Skeletal muscle cell (primary cell): Measurements from ENCODE around the gene LARGE1.

ENCODE experiments used
- DNase-seq: peaks from one replicate; pipeline ENCODE4 v3.0.0-alpha.2; 2010; ENCODE audit warnings: low read depth
- H3K4me3 ChIP-seq: 2 replicates; pipeline ENCODE4 v1.5.1; 2011; ENCODE audit warnings: low read depth, mild to moderate bottlenecking, control low read depth, low read length, moderate library complexity

Gene LARGE1

DNA sequence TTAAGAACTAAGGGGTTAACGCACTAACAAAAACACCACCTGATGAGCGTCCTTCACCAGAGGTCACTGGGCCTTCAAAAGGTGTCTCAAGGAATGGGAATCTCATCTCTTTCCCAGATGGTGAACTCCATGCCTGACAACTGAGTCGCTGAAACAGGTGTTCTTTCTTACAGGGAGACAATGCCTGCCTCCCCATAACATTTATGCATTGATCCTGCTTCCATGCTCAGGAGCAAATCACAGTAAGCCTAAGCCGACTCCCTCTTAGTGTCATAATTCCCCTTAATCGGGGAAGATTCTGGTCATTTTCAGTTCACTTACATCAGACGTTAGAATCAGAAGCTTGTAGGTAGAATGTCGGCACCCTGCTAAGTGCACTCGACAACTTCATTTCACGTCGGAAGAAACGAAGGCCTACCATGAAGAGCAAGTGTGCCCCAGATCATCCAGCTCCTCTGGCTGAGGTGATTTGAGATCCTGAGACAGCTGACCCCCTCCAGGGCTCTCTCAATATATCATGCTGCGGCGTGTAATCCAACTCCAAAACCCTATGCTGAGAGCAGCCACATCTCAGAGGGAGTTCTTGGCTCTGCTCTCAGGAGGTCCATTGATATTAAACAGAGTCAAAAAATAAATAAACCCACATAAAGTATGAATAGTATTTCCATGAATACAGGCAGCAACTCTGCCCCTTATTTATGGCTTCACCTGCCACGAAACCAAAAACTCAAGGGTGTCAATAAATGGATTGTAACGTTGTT lies 163.1 kb downstream of the LARGE1 start:
- DNase-seq: no peak
- no peak overlapping the region for H3K4me3 ChIP-seq

DNA sequence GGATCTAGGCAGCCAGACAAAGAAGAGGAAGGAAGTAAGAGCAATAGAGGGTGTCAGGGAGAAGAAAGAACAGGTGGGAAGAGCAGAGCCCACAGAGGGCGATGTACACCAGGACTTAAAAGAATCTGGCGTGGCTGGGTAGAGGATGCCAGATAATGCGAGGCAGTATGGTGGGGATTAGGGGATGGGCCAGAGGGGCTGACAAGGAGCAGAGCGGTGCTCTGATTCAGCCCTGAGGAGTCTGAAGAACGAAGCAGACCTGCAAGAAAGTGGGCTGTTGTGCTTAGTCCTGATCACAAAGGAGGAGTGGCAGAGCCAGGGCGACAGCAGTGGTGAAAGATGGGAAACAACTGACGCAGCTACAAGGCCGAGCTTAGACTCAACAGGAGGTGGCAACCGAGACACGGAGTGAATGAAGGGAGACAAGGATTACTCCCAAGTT lies 163.7 kb downstream of the LARGE1 start:
- DNase-seq: no peak
- no peak overlapping the region for H3K4me3 ChIP-seq

DNA sequence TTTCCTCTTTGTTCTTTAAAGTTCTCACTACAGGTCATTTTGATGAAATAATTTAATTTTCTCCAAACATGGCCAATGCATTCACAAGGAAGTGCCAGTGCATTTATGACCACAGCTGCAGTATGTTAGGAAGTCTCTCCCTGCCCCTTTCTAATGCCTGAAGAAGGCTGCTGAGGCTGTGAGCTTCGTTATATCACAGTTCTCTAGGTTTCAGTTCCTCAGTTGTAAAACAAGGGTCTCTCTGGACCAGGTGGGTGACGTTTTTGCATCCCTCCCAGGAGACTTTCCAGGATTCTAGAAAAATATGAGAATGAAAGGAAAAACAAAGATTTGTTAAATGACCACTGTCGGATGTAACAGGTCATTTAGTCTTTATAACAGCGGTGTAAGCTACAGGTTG lies 171.6 kb downstream of the LARGE1 start:
- no peak overlapping the region for H3K4me3 ChIP-seq
- DNase-seq: no peak

DNA sequence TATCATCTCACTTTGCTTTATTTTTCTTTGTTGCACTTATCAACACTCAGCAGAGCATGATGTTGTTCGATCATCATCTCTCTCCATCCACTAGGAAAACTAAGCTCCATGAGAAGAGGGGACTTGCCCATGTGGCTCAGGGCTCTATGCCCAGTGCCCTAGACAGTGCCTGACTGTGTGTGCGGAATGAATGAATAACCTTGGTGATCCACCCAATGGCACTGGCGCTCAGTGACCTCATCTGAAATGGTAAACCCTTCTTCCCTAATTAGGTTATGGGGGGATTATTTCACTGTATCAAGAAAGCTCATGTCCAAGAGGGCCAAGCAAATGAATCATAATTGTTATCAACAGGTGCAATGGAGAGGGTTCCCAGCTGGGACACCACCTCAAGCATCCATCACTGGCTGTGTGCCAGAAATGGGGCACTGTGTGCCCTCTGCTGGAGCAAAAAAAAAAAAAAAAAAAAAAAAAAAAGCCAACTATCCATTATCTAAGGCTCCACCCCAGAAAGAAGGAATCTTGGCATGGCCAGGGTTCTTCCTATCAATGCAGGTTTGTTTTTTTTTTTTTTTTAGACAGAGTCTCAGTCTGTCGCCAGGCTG lies 172.6 kb downstream of the LARGE1 start:
- DNase-seq: no peak
- H3K4me3 ChIP-seq: no peak overlapping the region

DNA sequence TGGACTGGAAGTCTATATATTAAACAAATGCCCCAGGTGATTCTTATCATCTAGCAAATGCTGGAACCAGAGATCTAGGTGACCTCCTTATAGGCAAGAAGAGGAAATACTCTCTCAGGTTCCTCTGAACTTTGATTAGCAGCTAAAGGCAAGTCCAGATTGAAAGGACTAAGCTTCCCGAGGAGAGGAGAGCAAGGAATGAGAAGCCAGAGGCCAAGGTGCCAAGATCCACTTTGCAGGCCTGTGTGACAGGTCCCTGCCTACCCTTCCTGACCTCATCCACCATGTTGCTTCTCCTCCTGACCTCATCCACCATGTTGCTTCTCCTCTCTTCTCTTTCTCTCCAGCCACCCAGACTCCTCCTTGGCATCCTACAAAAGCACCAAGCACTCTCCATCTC lies 173.2 kb downstream of the LARGE1 start:
- DNase-seq: no peak
- no peak overlapping the region for H3K4me3 ChIP-seq

DNA sequence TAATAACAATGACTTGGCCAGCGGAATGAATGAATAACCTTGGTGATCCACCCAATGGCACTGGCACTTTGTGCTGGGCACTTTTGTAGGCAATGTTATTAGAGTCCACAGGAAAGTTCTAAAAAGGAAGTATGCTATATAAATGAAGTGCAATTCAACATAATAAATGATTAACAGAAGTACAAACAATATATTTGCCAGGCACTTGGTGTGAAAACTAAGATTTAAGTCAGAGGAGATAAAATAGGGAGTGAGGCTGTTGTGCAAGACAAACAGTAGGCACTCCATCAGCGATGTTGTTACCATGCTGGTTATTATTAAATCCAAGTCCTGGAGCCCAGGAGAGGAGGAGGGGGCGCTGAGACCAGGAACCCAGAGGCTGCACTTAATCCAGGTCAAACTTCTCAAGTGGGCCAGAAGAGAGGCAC lies 173.8 kb downstream of the LARGE1 start:
- no peak overlapping the region for H3K4me3 ChIP-seq

DNA sequence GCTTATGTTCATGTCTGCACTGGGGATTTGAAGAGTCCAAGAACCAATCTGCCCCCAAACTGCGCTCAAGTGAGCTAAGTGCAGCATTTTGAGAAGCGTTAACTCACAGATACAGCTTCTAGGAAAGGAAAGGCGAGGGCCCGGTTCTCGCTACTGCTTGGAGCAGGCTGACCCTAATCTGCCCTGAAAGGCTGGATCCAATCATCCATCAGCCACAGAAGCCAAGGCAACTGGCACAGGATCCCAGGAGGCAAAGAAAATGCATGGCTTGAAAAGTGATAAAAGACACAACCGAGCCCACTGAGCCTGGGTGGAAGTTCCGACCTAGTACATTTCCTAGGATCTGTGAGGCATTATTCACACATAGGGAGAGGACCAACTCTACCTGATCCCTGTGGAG lies 174.8 kb downstream of the LARGE1 start:
- no peak overlapping the region for H3K4me3 ChIP-seq
- no peak for DNase-seq

More for the DNA sequence above, 173.8 kb downstream of the LARGE1 start:
- DNase-seq: no peak

DNA sequence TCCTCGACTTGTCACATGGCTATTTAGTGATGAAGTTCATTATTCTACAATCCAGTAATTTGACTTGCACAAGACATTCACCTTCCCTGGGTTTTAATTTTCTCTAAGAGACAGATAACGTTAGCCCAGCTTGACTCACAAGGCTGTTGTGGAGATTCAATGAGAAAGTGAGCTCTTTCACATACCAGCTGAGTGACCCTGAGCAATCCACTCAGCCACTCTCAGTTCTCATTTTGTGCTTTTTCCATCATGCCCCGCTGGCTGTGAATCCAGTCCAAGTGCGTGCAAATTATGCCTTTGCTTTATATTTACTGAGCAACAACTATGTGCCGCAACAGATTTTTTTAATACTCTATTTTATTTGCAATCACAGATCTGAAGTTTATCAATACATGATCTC lies 176.5 kb downstream of the LARGE1 start:
- no peak for DNase-seq
- H3K4me3 ChIP-seq: no peak overlapping the region

DNA sequence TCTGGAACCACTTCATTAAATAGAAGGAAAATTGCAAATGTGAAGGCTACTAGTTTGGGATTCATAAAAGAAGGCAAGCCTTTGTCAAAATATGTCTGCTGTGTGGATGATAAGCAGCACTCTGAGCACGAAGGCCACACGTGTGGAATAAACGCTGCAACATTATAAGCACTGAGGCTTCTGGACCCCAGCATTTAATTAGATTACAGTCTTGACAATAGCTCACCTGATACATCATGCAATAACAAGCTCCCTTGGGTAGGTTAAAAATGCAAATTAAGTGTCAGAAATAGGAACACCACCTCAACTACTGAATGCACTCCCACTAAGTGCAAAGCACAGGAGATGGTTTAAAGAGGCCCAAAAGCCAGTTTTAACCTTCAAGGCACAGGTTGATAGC lies 179.3 kb downstream of the LARGE1 start:
- H3K4me3 ChIP-seq: no peak overlapping the region
- DNase-seq: no peak

DNA sequence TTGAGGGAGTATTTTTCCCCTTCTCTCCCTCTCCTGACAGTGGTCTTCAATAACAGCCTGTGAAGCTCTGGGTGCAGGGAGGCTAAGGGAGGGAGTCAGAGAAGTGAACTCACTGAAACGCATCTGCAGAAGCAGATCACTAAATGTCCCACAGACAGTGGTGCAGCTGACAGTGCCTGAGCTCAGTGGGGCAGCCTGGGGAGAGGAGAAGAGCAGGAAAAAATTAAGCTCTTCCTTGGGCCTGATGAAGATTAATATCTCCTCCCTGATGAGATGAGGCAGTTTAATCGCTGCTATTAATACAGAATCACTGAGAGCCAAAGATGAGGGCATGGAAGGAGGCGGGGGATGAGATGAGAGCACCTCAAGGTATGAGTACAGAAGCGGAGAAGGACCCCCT lies 180.8 kb downstream of the LARGE1 start:
- DNase-seq: no peak

DNA sequence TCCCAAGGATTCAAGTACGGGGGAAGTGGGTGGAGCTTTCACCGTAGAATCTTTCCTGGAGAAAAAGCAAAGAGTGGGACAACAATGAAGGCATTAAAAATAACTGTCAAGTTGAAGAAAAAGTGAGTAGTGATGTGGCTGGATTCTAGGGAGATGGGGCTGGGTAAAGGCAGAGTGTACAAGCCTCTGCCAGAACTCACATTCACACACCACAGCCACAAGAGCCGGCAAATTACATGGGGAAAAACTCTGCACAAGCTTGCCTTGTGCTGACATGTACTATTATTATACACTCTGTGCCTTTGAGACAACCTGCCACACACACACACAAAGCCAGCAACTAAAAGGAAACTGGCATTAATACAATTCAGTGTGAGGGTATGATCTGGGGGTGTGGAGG lies 182.6 kb downstream of the LARGE1 start:
- DNase-seq: no peak
- no peak overlapping the region for H3K4me3 ChIP-seq

More for the DNA sequence above, 180.8 kb downstream of the LARGE1 start:
- no peak overlapping the region for H3K4me3 ChIP-seq

DNA sequence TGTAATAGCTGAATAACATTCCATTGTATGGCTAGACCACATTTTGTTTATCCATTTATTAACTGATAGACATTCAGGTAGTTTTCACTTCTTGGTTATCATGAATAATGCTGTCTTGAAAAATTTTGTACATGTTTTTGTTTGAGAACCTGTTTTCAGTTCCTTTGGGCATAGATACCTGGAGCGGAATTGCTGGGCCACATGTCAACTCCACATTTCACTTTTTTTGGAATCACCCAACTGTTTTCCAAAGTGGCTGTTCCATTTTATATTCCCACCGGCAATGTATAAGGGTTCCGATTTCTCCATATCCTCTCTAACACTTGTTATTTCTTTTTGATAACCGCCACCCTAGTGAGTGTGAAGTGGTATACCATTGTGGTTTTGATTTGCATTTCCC lies 184.3 kb downstream of the LARGE1 start:
- DNase-seq: no peak
- no peak overlapping the region for H3K4me3 ChIP-seq

DNA sequence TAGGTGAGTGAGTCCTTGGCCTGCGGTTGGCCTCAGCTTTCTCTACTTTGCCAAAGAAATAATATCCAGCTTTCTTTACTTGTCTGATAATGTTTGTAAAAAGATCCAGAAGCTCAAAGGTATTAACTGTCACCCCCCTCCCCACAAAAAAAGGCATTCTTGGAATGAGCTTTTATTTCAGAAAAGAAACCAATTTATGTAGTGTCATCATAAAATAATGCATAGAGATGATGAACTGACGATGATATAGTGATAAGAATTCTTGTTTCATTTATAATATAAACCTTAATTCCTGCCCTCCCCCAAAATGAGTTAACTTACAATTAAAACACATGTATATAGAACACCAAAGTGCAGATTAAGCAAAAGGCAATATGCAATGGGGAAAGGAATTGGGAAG lies 191.4 kb downstream of the LARGE1 start:
- no peak overlapping the region for H3K4me3 ChIP-seq
- DNase-seq: no peak

DNA sequence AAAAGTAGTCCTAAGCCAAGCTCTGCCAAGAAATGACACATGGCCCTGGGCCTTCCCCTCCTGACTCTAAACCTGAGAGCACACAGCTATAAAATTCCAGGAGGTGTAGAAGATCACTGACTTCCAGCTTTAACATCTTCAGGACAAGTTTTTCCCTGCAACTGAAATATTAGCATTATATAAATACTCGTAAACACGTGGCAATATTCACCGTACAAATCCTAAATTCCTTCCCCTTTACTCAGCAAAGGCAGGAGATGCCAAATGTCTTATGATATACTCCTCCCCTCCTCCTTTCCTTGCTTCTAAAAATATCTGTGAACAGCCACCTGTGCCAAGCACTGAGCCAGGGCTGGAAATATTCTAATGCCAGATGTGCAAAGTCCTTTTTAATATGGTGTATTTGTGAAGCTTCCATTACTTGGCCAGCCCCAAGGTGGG lies 194.0 kb downstream of the LARGE1 start:
- DNase-seq: no peak

DNA sequence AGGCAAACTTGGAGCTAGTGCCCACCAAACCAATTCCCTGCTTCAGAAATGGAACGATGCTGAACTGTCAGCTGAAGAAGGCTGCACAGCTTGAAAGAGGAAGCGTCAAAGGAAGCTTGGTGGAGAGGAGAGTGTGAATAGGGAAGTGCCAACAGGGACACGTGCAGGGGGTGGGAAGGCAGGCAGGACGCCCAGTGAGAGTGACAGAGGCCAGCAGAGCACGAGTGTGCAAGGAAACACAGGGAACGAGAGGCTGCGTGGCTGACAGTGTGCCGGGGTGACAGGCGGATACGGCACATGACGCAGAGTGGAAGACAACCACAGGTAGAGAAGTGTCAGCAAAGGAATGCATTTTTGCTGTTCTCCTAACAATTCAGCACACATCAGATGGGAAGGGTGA lies 196.4 kb downstream of the LARGE1 start:
- no peak overlapping the region for H3K4me3 ChIP-seq
- no peak for DNase-seq

More for the DNA sequence above, 194.0 kb downstream of the LARGE1 start:
- H3K4me3 ChIP-seq: no peak overlapping the region

DNA sequence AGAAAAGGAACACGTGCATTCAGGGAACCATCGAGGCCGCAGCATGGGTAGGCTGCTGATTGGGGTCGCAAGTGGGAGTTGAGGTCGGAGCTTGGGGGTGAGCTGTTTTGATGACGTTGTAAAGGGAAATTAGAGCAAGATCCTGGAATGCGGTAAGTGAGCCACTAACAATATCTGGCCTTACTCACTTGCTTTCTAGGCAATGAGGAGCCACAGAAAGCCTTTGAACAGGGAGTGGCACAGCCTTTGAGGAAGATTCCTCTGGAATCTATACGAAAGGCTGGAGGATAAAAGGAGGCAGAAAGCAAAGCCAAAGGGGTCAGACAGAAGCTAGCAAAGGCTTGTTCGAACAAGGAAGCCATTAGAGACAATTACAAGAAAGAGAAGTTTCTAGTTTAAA lies 197.5 kb downstream of the LARGE1 start:
- no peak for DNase-seq
- no peak overlapping the region for H3K4me3 ChIP-seq

DNA sequence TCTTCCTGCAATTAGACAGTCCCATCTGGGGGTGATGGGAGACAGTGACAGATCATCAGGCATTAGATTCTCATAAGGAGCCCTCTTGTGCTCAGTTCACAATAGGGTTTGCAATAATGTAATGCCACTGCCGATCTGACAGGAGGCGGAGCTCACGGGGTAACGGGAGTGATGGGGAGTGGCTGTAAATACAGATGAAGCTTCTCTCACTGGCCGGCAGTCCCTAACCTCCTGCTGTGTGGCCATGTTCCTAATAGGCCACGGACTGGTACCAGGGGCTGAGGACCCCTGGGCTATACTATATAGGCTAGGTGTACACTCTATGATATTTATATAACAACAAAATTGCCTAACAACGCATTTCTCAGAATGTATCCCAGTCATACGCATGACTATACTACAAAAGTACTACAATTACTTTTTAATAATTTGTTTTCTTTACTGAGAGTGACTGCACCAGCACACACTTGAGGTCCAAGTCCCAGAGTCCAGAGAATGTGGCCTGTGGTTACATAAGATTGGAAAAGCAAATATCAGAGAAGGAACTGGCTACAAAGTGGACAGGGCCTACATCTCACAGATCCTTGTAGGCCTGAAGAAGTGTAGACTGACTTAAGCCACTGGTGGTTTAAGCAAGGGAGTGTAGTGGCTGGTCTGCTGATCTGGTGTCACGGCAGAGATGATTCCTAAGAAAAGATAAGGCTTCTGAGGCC lies 200.0 kb downstream of the LARGE1 start:
- no peak for DNase-seq
- H3K4me3 ChIP-seq: no peak overlapping the region

DNA sequence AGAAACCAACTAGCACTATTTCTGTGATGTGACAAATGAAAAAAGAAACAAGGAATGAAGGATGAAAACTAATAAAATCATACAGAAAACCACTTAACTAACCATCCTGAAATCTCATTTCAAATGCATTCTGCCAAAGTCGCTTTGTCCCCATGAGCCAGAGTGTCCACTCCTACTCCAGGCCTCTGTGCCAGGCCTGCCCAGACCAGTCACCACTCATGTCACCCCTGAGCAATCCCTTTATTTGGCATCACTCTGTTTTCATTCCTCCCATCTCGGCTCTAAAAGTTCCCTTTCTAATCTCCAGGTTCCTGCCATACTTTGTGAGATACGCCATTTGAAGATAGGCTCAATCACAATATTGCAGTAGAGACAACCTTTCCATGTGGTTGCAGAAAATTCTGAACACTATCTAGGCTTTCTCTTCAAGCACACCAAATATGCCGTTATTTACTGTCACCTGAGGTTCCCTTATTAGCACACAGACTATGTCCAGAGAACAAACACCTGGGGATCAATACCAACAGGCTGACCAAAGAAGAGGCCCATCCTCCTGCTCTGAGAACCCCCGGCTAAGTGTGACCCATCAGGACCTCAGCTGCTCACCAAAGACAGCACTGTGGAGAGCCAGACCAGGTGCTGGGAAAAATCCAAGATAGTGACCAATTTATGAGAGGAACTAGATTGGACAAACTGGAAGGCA lies 202.4 kb downstream of the LARGE1 start:
- no peak for DNase-seq
- H3K4me3 ChIP-seq: no peak overlapping the region

DNA sequence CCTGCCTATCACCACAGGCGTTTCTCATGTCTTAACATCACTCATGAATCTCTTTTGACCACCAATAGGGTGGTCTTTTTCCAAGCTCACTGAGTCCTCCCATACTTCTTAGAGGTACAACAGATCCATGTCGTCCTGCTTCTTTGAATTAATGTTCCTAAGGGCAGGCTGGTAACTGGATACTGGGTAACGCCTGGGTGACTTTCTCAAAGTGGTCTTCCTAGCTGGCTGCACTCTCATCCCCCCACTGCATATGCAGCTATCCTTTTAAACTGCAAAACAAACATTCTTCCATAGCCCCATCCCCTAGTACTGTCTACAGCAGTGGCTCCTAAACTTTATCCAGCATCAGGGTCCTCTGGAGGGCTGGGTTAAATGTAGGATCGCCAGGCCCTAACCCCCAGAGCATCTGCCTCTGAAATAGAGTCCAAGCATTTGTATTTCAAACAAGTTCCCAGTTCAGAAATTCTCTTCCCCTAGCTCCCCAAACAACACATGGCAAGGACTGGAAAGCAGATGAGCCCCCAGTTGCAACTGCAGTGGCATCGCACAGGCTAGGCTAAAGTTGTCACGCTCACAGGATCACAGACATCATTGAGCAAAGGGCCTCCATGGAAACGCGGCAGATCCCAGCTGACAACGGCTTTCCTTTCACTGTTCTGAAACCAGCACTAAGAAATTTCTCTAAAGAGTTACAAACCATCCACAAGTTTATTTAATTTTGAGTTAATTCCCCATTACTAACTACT lies 204.9 kb downstream of the LARGE1 start:
- DNase-seq: no peak

More for the DNA sequence above, 204.9 kb downstream of the LARGE1 start:
- no peak overlapping the region for H3K4me3 ChIP-seq
